Fibroblast of skin of left quadriceps (primary cell): Measurements from ENCODE around the gene LAMP5.

Source experiments
- DNase-seq, 2 experiments: peaks; one replicate each; pipeline ENCODE4 v3.0.0-alpha.2; 2013; ENCODE audit warnings: low read depth in 2 of 2

Gene LAMP5

GRCh38 chr20:9500121-9500520, 14.3 kb upstream of the LAMP5 start:
- no peak for DNase-seq

DNA sequence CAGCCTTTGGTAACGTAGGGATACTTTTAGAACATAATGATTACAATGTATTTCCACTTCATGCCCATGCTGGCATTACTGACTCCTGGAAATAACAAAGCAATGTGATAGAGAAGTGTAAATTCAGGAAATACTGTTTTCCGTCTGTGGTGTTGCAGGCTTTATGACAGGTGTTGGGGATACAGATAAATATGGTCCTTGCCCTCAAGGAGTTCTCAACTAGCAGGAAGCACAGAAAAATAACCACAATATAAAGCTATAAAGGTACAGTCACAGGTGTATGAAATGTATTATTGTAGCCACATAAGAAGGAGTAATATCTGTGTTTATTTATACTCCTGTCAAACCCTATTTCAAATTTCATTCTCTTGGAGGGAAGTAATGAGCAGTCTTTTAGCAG, 12.9 kb upstream of the LAMP5 start:
- no peak for DNase-seq

DNA sequence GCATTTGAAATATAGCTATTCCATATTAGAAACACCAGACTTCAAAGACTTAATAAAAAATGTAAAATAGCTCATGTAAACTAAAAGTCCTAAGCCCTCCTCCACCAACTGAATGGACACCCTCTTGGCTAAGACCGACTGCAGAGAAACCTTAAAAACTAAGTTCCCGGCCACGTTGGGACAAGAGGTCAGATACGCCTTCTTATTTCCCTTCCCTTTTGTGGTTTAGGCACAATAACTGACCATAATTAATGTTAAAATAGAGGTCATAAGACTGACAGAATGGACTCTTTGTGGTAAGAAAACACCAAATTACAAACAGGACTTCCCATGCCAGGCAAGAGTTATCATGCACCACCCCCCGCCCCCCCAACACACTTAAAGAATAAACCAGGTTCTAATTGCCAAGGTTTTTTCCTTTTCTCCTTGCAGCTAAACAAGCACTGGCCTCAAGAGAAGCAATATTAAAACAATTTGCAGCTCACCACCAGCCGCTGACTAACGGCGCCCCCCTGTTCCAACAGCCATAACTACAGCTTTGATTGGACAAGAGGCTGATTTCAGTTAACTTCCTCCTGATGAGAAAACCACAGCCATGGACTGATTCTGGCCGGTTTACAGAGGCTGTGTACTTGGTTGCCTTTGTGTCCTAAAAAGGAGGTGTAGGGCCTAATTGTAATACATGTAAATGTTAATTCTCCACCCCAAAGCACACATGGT, 10.7 kb upstream of the LAMP5 start:
- peak; percentile 36 to 40 for DNase-seq

DNA sequence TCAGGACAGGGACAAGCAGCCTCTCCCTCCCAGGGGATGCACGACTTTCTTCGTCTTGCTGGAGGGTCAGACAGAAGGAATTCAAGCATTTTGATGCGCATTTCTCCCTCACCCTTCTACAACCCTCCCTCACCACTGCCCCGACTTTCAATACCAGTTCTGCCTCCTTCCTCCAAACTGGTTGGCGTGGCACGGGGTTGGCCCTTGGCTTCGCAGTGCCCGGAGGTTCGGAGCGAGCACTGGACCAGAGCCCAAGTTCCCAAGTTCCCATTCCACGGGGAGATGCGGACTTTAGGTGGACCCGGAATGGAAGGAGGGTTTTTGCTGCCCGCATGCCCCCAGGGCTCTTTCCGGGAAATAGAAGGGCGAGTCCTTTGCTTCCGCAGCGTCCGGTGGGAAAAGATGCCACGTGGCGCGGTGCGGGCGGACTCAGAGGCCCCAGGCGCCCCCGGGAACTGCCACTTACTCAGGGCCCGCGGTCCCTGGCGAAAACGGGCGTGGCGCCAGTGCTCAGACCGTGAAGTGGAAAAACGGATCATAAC, 8.0 kb upstream of the LAMP5 start:
- DNase-seq = no peak

- DNase-seq = no peak
These were observed 7.4 kb upstream of the LAMP5 start for GRCh38 chr20:9506964-9507369.

- no peak for DNase-seq
These were observed 6.7 kb upstream of the LAMP5 start for GRCh38 chr20:9507544-9508239.

GRCh38 chr20:9508240-9508661, 6.1 kb upstream of the LAMP5 start:
- no peak for DNase-seq

DNA sequence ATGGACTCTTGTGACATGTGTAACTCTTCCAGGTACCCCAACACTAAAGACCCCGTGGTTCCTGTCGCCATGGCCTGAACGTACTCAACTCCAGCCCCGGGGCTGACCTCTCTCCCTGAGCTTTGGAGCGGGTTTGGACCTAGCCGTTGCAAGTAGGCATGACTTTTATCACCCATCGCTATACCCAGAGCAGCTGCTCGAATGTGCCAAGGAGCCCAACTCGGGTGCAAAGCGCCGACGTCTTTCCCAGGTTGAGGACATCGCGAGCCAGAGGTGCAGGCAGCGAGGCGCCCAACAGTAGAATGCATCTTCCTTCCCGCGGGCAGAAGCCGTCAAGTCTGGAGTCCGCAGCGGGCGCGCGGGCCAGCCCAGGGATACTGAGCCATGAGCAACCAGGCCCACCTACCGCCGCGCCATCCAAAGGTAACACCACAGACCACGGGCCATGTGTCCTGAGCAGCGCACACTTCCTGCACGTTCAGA, 5.7 kb upstream of the LAMP5 start:
- no peak for DNase-seq

GRCh38 chr20:9509246-9509645, 5.1 kb upstream of the LAMP5 start:
- DNase-seq = no peak

DNA sequence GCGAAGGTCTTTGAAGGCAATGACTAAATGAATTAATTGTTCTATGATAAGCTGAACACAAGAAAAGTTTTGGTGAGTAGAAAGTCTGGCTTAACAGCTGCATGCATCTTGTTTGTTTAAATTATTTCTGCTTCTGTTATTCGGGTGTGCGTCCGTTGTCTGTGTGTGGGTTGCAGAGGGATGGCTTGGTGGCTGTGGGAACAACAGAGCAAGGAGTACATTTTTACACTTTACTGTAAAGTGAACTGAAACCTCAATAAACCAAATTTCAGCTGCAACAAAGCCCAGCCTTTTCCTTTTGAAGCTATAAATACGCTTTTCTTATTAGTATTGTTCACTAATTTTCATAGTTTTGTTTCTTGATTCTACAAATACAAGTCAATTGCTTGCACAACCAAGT, 3.5 kb upstream of the LAMP5 start:
- DNase-seq = no peak

DNA sequence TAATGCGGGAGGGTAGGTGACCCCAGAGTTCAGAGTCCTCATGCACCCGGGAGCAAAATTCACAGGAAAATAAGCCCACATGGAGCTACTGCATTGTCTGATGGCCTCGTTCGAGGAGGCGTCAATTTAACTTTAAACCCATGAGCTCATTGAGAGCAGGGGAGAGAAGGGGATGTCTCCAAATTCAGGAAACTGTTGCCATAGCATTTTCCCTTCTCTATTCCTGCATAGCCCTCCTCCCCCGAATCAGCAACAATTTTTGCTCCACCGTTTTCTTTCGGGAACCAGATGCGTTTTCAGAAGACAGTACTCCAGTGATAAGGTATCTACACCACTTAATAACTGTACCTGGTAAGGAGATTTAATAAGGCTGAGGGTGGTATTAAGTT, 324 bp upstream of the LAMP5 start:
- no peak for DNase-seq

- no peak for DNase-seq
These were observed 810 bp downstream of the LAMP5 start for GRCh38 chr20:9515214-9515585.

DNA sequence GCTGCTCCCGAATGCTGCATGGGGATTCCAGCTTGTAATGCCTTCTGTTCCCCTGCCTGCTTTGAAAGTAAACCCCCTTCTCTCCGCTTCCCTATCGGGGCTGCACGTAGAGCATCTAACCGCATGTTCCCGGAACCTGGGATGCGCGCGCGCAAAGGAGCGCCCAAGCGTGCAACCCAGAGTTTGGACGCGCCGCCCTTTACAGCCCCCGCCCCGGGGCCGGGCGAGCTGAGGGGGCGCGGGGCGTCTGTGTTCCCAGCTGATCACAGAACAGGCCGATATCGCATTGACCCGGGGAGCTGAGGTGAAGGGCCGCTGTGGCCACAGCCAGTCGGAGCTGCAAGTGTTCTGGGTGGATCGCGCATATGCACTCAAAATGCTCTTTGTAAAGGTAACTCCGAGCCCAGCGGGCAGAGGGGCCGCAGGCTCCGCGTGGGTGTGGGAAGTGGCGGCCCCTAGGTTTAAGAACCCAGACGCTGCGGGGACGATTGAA, 1.4 kb downstream of the LAMP5 start:
- no peak for DNase-seq

DNA sequence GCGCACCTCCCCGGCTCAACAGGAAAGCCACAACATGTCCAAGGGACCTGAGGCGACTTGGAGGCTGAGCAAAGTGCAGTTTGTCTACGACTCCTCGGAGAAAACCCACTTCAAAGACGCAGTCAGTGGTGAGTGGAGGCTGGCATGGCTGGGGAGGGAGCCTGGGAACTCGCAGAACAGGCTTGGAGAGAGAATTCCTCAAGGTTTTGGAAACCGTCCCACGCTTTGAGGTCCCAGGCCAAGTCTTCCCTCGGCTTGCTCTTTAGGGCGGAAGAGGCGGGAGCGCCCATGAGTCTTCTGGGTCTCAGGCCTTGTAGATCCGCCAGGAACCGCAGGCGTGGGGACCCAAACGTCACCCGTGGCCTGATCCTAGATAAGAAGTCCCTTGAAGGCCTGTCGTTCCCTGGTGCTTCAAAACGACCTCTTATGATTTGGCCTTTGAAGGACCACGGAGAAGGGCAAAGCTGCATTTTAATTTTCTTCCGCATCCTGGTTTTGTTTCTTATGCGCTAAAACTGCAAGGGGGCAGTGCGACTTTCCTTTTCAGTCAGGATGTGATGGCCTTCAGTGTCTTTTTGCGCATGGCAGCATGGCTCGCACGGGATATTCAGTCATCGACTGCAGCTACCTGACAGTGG, 2.0 kb downstream of the LAMP5 start:
- no peak for DNase-seq

- DNase-seq = no peak
These were observed 3.1 kb downstream of the LAMP5 start for GRCh38 chr20:9517297-9518162.

- no peak for DNase-seq
These were observed 4.3 kb downstream of the LAMP5 start for GRCh38 chr20:9518576-9519175.

GRCh38 chr20:9520086-9520485, 5.7 kb downstream of the LAMP5 start:
- no peak for DNase-seq

GRCh38 chr20:9523636-9524035, 9.2 kb downstream of the LAMP5 start:
- no peak for DNase-seq

GRCh38 chr20:9531581-9531980, 17.2 kb downstream of the LAMP5 start:
- no peak for DNase-seq

GRCh38 chr20:9532069-9532838, 17.9 kb downstream of the LAMP5 start:
- DNase-seq = no peak
